H9 (cell line): Measurements from ENCODE around the gene SNURF. TPM values are rescaled to one million over a fixed set of nuclear protein-coding genes. Genes with fewer than 3 reads are reported as not detected.

Source experiments
- DNase-seq: peaks from one replicate; pipeline ENCODE4 v3.0.0-alpha.2; 2017
- H2AFZ ChIP-seq: one replicate; pipeline ENCODE4 v1.6.1; 2013; ENCODE audit warnings: mild to moderate bottlenecking, low read length, control low read depth, moderate library complexity
- H2AK5ac ChIP-seq: 2 replicates; pipeline ENCODE4 v1.6.1; 2013; ENCODE audit warnings: low read length, control low read depth, mixed read lengths; ENCODE audit not compliant: insufficient read length
- H2BK120ac ChIP-seq: one replicate; pipeline ENCODE4 v1.6.1; 2013; ENCODE audit warnings: low read depth, mild to moderate bottlenecking, low read length, control low read depth, inconsistent platforms; ENCODE audit not compliant: poor library complexity, severe bottlenecking
- H2BK12ac ChIP-seq: 2 replicates; pipeline ENCODE4 v1.6.1; 2013; ENCODE audit warnings: low read length, control low read depth, mixed read lengths, low read depth; ENCODE audit not compliant: insufficient read length
- H2BK15ac ChIP-seq: 2 replicates; pipeline ENCODE4 v1.6.1; 2013; ENCODE audit warnings: low read depth, low read length, control low read depth
- H2BK20ac ChIP-seq: one replicate; pipeline ENCODE4 v1.6.1; 2013; ENCODE audit warnings: low read depth, mild to moderate bottlenecking, low read length, control low read depth, inconsistent platforms; ENCODE audit not compliant: poor library complexity, severe bottlenecking
- H2BK5ac ChIP-seq: 2 replicates; pipeline ENCODE4 v1.6.1; 2013; ENCODE audit warnings: low read length, control low read depth, mixed read lengths; ENCODE audit not compliant: insufficient read length
- H3K14ac ChIP-seq: 2 replicates; pipeline ENCODE4 v1.6.1; 2013; ENCODE audit warnings: low read length, control low read depth; ENCODE audit not compliant: insufficient read depth
- H3K18ac ChIP-seq: 2 replicates; pipeline ENCODE4 v1.6.1; 2013; ENCODE audit warnings: low read depth, mild to moderate bottlenecking, mixed read lengths, low read length, control low read depth; ENCODE audit not compliant: insufficient read length
- H3K23ac ChIP-seq: 2 replicates; pipeline ENCODE4 v1.6.1; 2013; ENCODE audit warnings: low read length, control low read depth, mixed read lengths, low read depth; ENCODE audit not compliant: insufficient read length
- H3K23me2 ChIP-seq: 2 replicates; pipeline ENCODE4 v1.6.1; 2013; ENCODE audit warnings: low read depth, mild to moderate bottlenecking, mixed read lengths, low read length, control low read depth; ENCODE audit not compliant: insufficient read length, poor library complexity, severe bottlenecking
- H3K27ac ChIP-seq: 2 replicates; pipeline ENCODE4 v1.5.1; 2013; ENCODE audit warnings: low read length, control low read depth, mixed read lengths, low read depth; ENCODE audit not compliant: insufficient read length
- H3K27me3 ChIP-seq: 2 replicates; pipeline ENCODE4 v1.6.1; 2013; ENCODE audit warnings: low read length, control low read depth, inconsistent platforms; ENCODE audit not compliant: insufficient read depth
- H3K4ac ChIP-seq: 2 replicates; pipeline ENCODE4 v1.6.1; 2013; ENCODE audit warnings: low read depth, mild to moderate bottlenecking, control low read depth, inconsistent platforms, low read length, moderate library complexity
- H3K4me1 ChIP-seq: 2 replicates; pipeline ENCODE4 v1.6.1; 2013; ENCODE audit warnings: low read length, control low read depth, inconsistent platforms; ENCODE audit not compliant: insufficient read depth
- H3K4me2 ChIP-seq: 2 replicates; pipeline ENCODE4 v1.6.1; 2013; ENCODE audit warnings: low read length, control low read depth, mixed read lengths; ENCODE audit not compliant: insufficient read length, insufficient read depth
- H3K56ac ChIP-seq: 2 replicates; pipeline ENCODE4 v1.6.1; 2013; ENCODE audit warnings: low read depth, mild to moderate bottlenecking, mixed read lengths, low read length, control low read depth; ENCODE audit not compliant: insufficient read length
- H3K79me1 ChIP-seq: 2 replicates; pipeline ENCODE4 v1.6.1; 2013; ENCODE audit warnings: low read depth, mild to moderate bottlenecking, moderate library complexity, low read length, control low read depth, inconsistent platforms; ENCODE audit not compliant: insufficient read depth, poor library complexity, severe bottlenecking
- H3K79me2 ChIP-seq: 2 replicates; pipeline ENCODE4 v1.6.1; 2013; ENCODE audit warnings: low read length, control low read depth, inconsistent platforms; ENCODE audit not compliant: insufficient read depth
- H3K9ac ChIP-seq: 2 replicates; pipeline ENCODE4 v1.6.1; 2013; ENCODE audit warnings: low read length, control low read depth, mixed read lengths; ENCODE audit not compliant: insufficient read length; ENCODE audit errors: extremely low read depth
- H3K9me3 ChIP-seq: one replicate; pipeline ENCODE4 v1.6.1; 2013; ENCODE audit warnings: low read depth, low read length, inconsistent platforms; ENCODE audit not compliant: control insufficient read depth
- H3T11ph ChIP-seq: one replicate; pipeline ENCODE4 v1.6.1; 2013; ENCODE audit warnings: mild to moderate bottlenecking, low read length, control low read depth, inconsistent platforms
- H4K20me1 ChIP-seq: one replicate; pipeline ENCODE4 v1.6.1; 2013; ENCODE audit not compliant: control insufficient read depth, insufficient read length, insufficient read depth
- H4K5ac ChIP-seq: 2 replicates; pipeline ENCODE4 v1.6.1; 2013; ENCODE audit warnings: low read depth, mild to moderate bottlenecking, mixed read lengths, low read length, control low read depth; ENCODE audit not compliant: insufficient read length
- H4K8ac ChIP-seq: replicated peaks from 2 replicates; pipeline ENCODE4 v1.6.1; 2013; ENCODE audit warnings: low read length, control low read depth, mixed read lengths, low read depth; ENCODE audit not compliant: insufficient read length
- H4K91ac ChIP-seq: 2 replicates; pipeline ENCODE4 v1.6.1; 2013; ENCODE audit warnings: low read depth, mild to moderate bottlenecking, moderate library complexity, mixed read lengths, low read length, control low read depth; ENCODE audit not compliant: insufficient read length
- H3K27ac Mint-ChIP-seq, 3 experiments: 2 replicates in 2 of 3; 3 replicates in 1 of 3; pipeline ENCODE4 v1.8.0; 2020 to 2021; ENCODE audit warnings: mixed read lengths in 3 of 3, mild to moderate bottlenecking in 1 of 3, moderate library complexity in 1 of 3
- H3K27me3 Mint-ChIP-seq: 2 replicates; pipeline ENCODE4 v1.8.0; 2021; ENCODE audit warnings: low read depth, mild to moderate bottlenecking, moderate library complexity, mixed read lengths
- H3K36me3 Mint-ChIP-seq, 3 experiments: 2 replicates in 2 of 3; 3 replicates in 1 of 3; pipeline ENCODE4 v1.8.0; 2020 to 2021; ENCODE audit warnings: low read depth in 3 of 3, mixed read lengths in 3 of 3; ENCODE audit not compliant: insufficient read depth in 1 of 3
- H3K4me1 Mint-ChIP-seq, 2 experiments: 2 replicates each; pipeline ENCODE4 v1.8.0; 2020; ENCODE audit warnings: mixed read lengths in 2 of 2
- H3K4me3 Mint-ChIP-seq, 2 experiments: 2 replicates in 1 of 2; 3 replicates in 1 of 2; pipeline ENCODE4 v1.8.0; 2020 to 2021; ENCODE audit warnings: mild to moderate bottlenecking in 2 of 2, mixed read lengths in 2 of 2, moderate library complexity in 1 of 2
- H3K9me3 Mint-ChIP-seq, 2 experiments: 2 replicates in 1 of 2; 3 replicates in 1 of 2; pipeline ENCODE4 v1.8.0; 2020; ENCODE audit warnings: mild to moderate bottlenecking in 2 of 2, mixed read lengths in 2 of 2, moderate library complexity in 1 of 2
- CTCF ChIP-seq: fragments of 200-600 bp; sonication (generic); conservative IDR thresholded peaks from 3 replicates; pipeline ENCODE4 v1.8.0; 2021; ENCODE audit warnings: antibody characterized with exemption, mild to moderate bottlenecking
- WGBS: extraction: QIAGEN DNeasy Blood & Tissue Kit; methylation state at CpG from one replicate; pipeline ENCODE4 v1.1.7; 2013; ENCODE audit warnings: missing lambda C conversion rate, low lambda C conversion rate, mixed read lengths; ENCODE audit not compliant: insufficient read length; ENCODE audit errors: extremely low coverage; 5-methylcytosine and 5-hydroxymethylcytosine counted together
- total RNA-seq: library from RNA; stranded (reverse); gene quantifications from 2 replicates; pipeline ENCODE4 v1.2.1, GENCODE V29; 2021

Gene SNURF
- total RNA-seq, 1 experiment from 2014 or later: 134 TPM

GRCh38 chr15:24916305-24917009 is 38.3 kb upstream of the SNURF start:
- H3K36me3 Mint-ChIP-seq: peaks cover 13 to 17% (median 14%) of the 10 kb centered on the region in 3 experiments
- Histone ChIP-seq H3K9ac (no peak overlapping the region), H3K18ac (no peak overlapping the region), H3K79me1 (no peaks in the 10 kb centered on the region), H3K56ac (no peak overlapping the region), H2AFZ (no peak overlapping the region), H4K91ac (no peak overlapping the region), H2BK12ac (no peak overlapping the region), H3K4me1 (peaks cover 2% of the 10 kb centered on the region; the same call in 1 of the 2 replicates), H3T11ph (no peak overlapping the region), H2AK5ac (no peak overlapping the region), H3K27ac (no peak overlapping the region), H4K20me1 (no peaks in the 10 kb centered on the region), H3K9me3 (peaks cover 8% of the 10 kb centered on the region), H3K4ac (no peak overlapping the region), H2BK20ac (no peak overlapping the region), H4K5ac (no peak overlapping the region), H2BK15ac (no peak overlapping the region), H3K79me2 (no peaks in the 10 kb centered on the region), H4K8ac (no peak overlapping the region), H3K23me2 (no peaks in the 10 kb centered on the region), H3K4me2 (no peak overlapping the region), H3K23ac (no peak overlapping the region), H3K27me3 (no peaks in the 10 kb centered on the region), H2BK5ac (no peak overlapping the region), H3K14ac (no peak overlapping the region), H2BK120ac (no peak overlapping the region)
- DNase-seq: no peak
- H3K27me3 Mint-ChIP-seq: no peaks in the 10 kb centered on the region
- peaks cover 28 to 29% of the 10 kb centered on the region in 2 experiments for H3K4me1 Mint-ChIP-seq
- H3K27ac Mint-ChIP-seq: no peak overlapping the region; a peak in 1 of 7 replicates
- peaks cover 63 to 78% of the 10 kb centered on the region in 2 experiments for H3K9me3 Mint-ChIP-seq
- no peak overlapping the region for H3K4me3 Mint-ChIP-seq
- TF ChIP-seq CTCF: no peak
- WGBS: 100% methylated on average over 4 of the region's 8 CpGs
